A549 (cell line): ENCODE data around the gene KLHL29. TPM values are rescaled to one million over a fixed set of nuclear protein-coding genes. Genes with fewer than 3 reads are reported as not detected.

Source experiments
- ATAC-seq, 2 experiments: fragments of 200-7000 bp in 1 of 2; fragments of >200 bp in 1 of 2; cut with Nextera tagmentation in 1 of 2; cut with Tn5 transposase in 1 of 2; 3 replicates each; pipeline versions ENCODE4 v1.8.0 to v1.9.1; 2018 to 2020; ENCODE audit warnings: mild to moderate bottlenecking in 1 of 2, moderate library complexity in 1 of 2
- CTCF ChIA-PET: fragments of 300-600 bp; sonication (Branson Sonifier 250); formaldehyde crosslinking; extraction: SDS; loops from one replicate; lab custom pipeline; 2021; ENCODE audit warnings: antibody characterized with exemption, inconsistent platforms; lab: Yijun Ruan, JAX
- POLR2A ChIA-PET: fragments of 350-600 bp; formaldehyde crosslinking; extraction: SDS; loops from one replicate; lab custom pipeline; 2021; ENCODE audit warnings: antibody characterized with exemption, inconsistent platforms; lab: Yijun Ruan, JAX
- DNase-seq, 2 experiments: peaks; one replicate each; pipeline versions ENCODE4 v3.0.0 to v3.0.0-alpha.2; 2011 to 2016; ENCODE audit warnings: low read depth in 1 of 2, low spot score in 1 of 2
- FAIRE-seq: peaks from 2 replicates; lab custom pipeline; 2011; peaks lifted over from hg19 to GRCh38; lab: Jason Lieb, UNC
- H3K27ac ChIP-seq, 2 experiments: fragments of >200 bp; sonication (Bioruptor Twin); formaldehyde crosslinking; 3 replicates each; pipeline ENCODE4 v1.5.1; 2016 to 2017
- H3K4me1 ChIP-seq: fragments of >200 bp; sonication (Bioruptor Twin); formaldehyde crosslinking; 3 replicates; pipeline ENCODE4 v1.6.1; 2016
- H3K4me2 ChIP-seq: fragments of >200 bp; sonication (Bioruptor Twin); formaldehyde crosslinking; 3 replicates; pipeline ENCODE4 v1.6.1; 2016
- H3K4me3 ChIP-seq: fragments of >200 bp; sonication (Bioruptor Twin); formaldehyde crosslinking; 3 replicates; pipeline ENCODE4 v1.5.1; 2016
- H3K9me3 ChIP-seq: fragments of >200 bp; sonication (Bioruptor Twin); formaldehyde crosslinking; 3 replicates; pipeline ENCODE4 v1.6.1; 2016
- BHLHE40 ChIP-seq: IDR thresholded peaks from 2 replicates; pipeline ENCODE4 v1.6.1; 2012; ENCODE audit warnings: low read depth, low read length, inconsistent platforms
- CBX2 ChIP-seq: fragments of 200-600 bp; sonication (generic); IDR thresholded peaks from 2 replicates; pipeline ENCODE4 v1.6.1; 2016; ENCODE audit warnings: low read depth, mild to moderate bottlenecking, borderline replicate concordance
- CBX8 ChIP-seq: fragments of 200-600 bp; sonication (generic); IDR thresholded peaks from 2 replicates; pipeline ENCODE4 v1.6.1; 2016
- CHD2 ChIP-seq: fragments of 150-350 bp; IDR thresholded peaks from 2 replicates; pipeline ENCODE4 v1.6.1; 2014; ENCODE audit warnings: low read length; ENCODE audit not compliant: partially characterized antibody
- E2F6 ChIP-seq: IDR thresholded peaks from 2 replicates; pipeline ENCODE4 v1.6.1; 2012; ENCODE audit warnings: low read depth, borderline replicate concordance
- EHMT2 ChIP-seq: fragments of 200-600 bp; sonication (generic); IDR thresholded peaks from 2 replicates; pipeline ENCODE4 v1.6.1; 2016; ENCODE audit warnings: antibody characterized with exemption, low read depth, mild to moderate bottlenecking, moderate library complexity
- ESRRA ChIP-seq: fragments of 150-350 bp; IDR thresholded peaks from 2 replicates; pipeline ENCODE4 v1.6.1; 2014; ENCODE audit warnings: mild to moderate bottlenecking, low read length, borderline replicate concordance
- HDAC2 ChIP-seq: fragments of 200-600 bp; sonication (generic); IDR thresholded peaks from 2 replicates; pipeline ENCODE4 v1.6.1; 2016
- HES2 ChIP-seq: fragments of >200 bp; sonication (Bioruptor Twin); formaldehyde crosslinking; IDR thresholded peaks from 2 replicates; pipeline ENCODE4 v1.6.1; 2016
- HOXA7 ChIP-seq: fragments of 250-450 bp; sonication (Bioruptor Pico); IDR thresholded peaks from 2 replicates; pipeline ENCODE4 v1.5.0; 2020; ENCODE audit warnings: mild to moderate bottlenecking, moderate library complexity
- HOXB5 ChIP-seq: fragments of 250-450 bp; sonication (Bioruptor Pico); IDR thresholded peaks from 2 replicates; pipeline ENCODE4 v1.5.0; 2020; ENCODE audit warnings: mild to moderate bottlenecking, moderate library complexity
- MAX ChIP-seq: IDR thresholded peaks from 2 replicates; pipeline ENCODE4 v1.6.1; 2012
- MAZ ChIP-seq: fragments of 150-350 bp; IDR thresholded peaks from 2 replicates; pipeline ENCODE4 v1.6.1; 2014; ENCODE audit warnings: antibody characterized with exemption, low read depth, low read length, borderline replicate concordance
- MYC ChIP-seq: IDR thresholded peaks from 2 replicates; pipeline ENCODE4 v1.6.1; 2012; ENCODE audit warnings: mild to moderate bottlenecking, inconsistent platforms, low read length, improper control_type of control experiment, borderline replicate concordance
- NFE2L2 ChIP-seq: fragments of 150-350 bp; conservative IDR thresholded peaks from 2 replicates; pipeline ENCODE4 v1.6.1; 2014; ENCODE audit warnings: low read length
- NR3C1 ChIP-seq: fragments of >200 bp; sonication (Bioruptor Twin); formaldehyde crosslinking; IDR thresholded peaks from 3 replicates; pipeline ENCODE4 v1.6.1; 2017
- PHF8 ChIP-seq: fragments of 200-600 bp; sonication (generic); IDR thresholded peaks from 2 replicates; pipeline ENCODE4 v1.6.1; 2016; ENCODE audit warnings: low read depth, mild to moderate bottlenecking, antibody characterized with exemption, moderate library complexity, borderline replicate concordance
- POLR2A ChIP-seq: IDR thresholded peaks from 2 replicates; pipeline ENCODE4 v1.6.1; 2012; ENCODE audit warnings: mild to moderate bottlenecking, low read length
- POLR2AphosphoS2 ChIP-seq: conservative IDR thresholded peaks from 2 replicates; pipeline ENCODE4 v1.6.1; 2012; ENCODE audit warnings: low read length, improper control_type of control experiment, inconsistent platforms
- REST ChIP-seq: fragments of 200-600 bp; sonication (generic); IDR thresholded peaks from 2 replicates; pipeline ENCODE4 v1.6.1; 2016; ENCODE audit warnings: antibody characterized with exemption, mild to moderate bottlenecking, moderate library complexity
- RFX5 ChIP-seq: fragments of 450-650 bp; IDR thresholded peaks from 2 replicates; pipeline ENCODE4 v1.7.1; 2014; ENCODE audit warnings: antibody characterized with exemption, mild to moderate bottlenecking, moderate library complexity
- RNF2 ChIP-seq: fragments of 200-600 bp; sonication (generic); IDR thresholded peaks from 2 replicates; pipeline ENCODE4 v1.6.1; 2016; ENCODE audit warnings: low read depth, mild to moderate bottlenecking, antibody characterized with exemption, moderate library complexity, borderline replicate concordance
- SMC3 ChIP-seq: fragments of >200 bp; sonication (Bioruptor Twin); formaldehyde crosslinking; IDR thresholded peaks from 3 replicates; pipeline ENCODE4 v1.6.1; 2018; ENCODE audit warnings: inconsistent platforms
- SREBF2 ChIP-seq: fragments of 450-650 bp; IDR thresholded peaks from 2 replicates; pipeline ENCODE4 v1.6.1; 2014; ENCODE audit warnings: mild to moderate bottlenecking, moderate library complexity
- TFCP2L1 ChIP-seq: fragments of 250-450 bp; sonication (Bioruptor Pico); IDR thresholded peaks from 2 replicates; pipeline ENCODE4 v1.5.0; 2021; ENCODE audit warnings: mild to moderate bottlenecking
- ZNF302 ChIP-seq: fragments of 250-450 bp; sonication (Bioruptor Pico); IDR thresholded peaks from 2 replicates; pipeline ENCODE4 v1.9.0; 2021; ENCODE audit warnings: inconsistent platforms, mild to moderate bottlenecking, moderate library complexity
- WGBS: methylation state at CpG from one replicate; pipeline ENCODE4 v1.1.6; 2017; ENCODE audit errors: missing lambda C conversion rate; 5-methylcytosine and 5-hydroxymethylcytosine counted together
- polyA plus RNA-seq, 4 experiments: library from polyadenylated mRNA; depleted of rRNA in 3 of 4; stranded (reverse); fragments of >200 nt; fragmentation: RNase III in 1 of 4; extraction: RNeasy Plus Mini Kit Qiagen cat#74134 plus additional on column Dnase treatment in 1 of 4; gene quantifications; 2 replicates in 3 of 4; 3 replicates in 1 of 4; pipeline ENCODE4 v1.2.3, GENCODE V29; 2011 to 2017

KLHL29 gene
- polyA plus RNA-seq, 2 of the 4 experiments (the other 2 are of a cell fraction), result 1.3 to 2.5 TPM

GRCh38 chr2:23640711-23641110 lies 255.7 kb downstream of the KLHL29 start:
- FAIRE-seq, result no peak
- H3K4me2 ChIP-seq, result no peak overlapping the region
- no peak overlapping the region for H3K4me3 ChIP-seq
- WGBS, result 80% methylated on average over 9 of the region's 9 CpGs
- no peak for TF ChIP-seq RFX5
- no peak for TF ChIP-seq CBX2
- TF ChIP-seq HOXA7 (CRISPR knock-in tag), result no peak
- no peak for TF ChIP-seq TFCP2L1 (CRISPR knock-in tag)
- TF ChIP-seq SMC3, result no peak
- TF ChIP-seq HES2, result no peak
- TF ChIP-seq MAX, result no peak
- TF ChIP-seq MYC, result no peak
- no peak for TF ChIP-seq MAZ
- no peak for TF ChIP-seq PHF8
- TF ChIP-seq, all 56 proteins: peak for 0
- ChIA-PET CTCF (interaction anchor here (2.1 kb wide), 1 partner anchor 20 kb away, joined by 5 read pairs; no protein-coding TSS in a partner anchor), POLR2A (no interaction called here)
- Histone ChIP-seq H3K4me1 (no peaks in the 10 kb centered on the region), H3K9me3 (no peaks in the 10 kb centered on the region), H3K27ac (no peak overlapping the region)
- DNase-seq, result no peak
- no peak for ATAC-seq

- Histone ChIP-seq H3K4me3 (no peak overlapping the region), H3K4me1 (no peaks in the 10 kb centered on the region), H3K9me3 (no peaks in the 10 kb centered on the region), H3K27ac (no peak overlapping the region), H3K4me2 (no peak overlapping the region)
- no peak for ATAC-seq
- FAIRE-seq, result no peak
- no peak for TF ChIP-seq HOXB5
- no peak for TF ChIP-seq HOXA7 (CRISPR knock-in tag)
- TF ChIP-seq EHMT2, result no peak
- TF ChIP-seq CHD2, result no peak
- TF ChIP-seq E2F6, result no peak
- TF ChIP-seq ESRRA, result no peak
- TF ChIP-seq POLR2AphosphoS2, result no peak
- TF ChIP-seq CBX8, result no peak
- TF ChIP-seq RNF2, result no peak
- TF ChIP-seq ZNF302 (CRISPR knock-in tag), result no peak
- no peak for TF ChIP-seq HDAC2
- no peak for TF ChIP-seq NFE2L2
- no peak for TF ChIP-seq POLR2A
- no peak for TF ChIP-seq SREBF2
- TF ChIP-seq NR3C1, result no peak
- no peak for TF ChIP-seq BHLHE40
- no peak for TF ChIP-seq REST
- no peak for TF ChIP-seq PHF8
- TF ChIP-seq MAX, result no peak
- DNase-seq, result no peak
- ChIA-PET CTCF (no interaction called here), POLR2A (no interaction called here)
- 92% methylated on average over 14 of the region's 24 CpGs for WGBS
Observed at GRCh38 chr2:23642516-23642915, 257.5 kb downstream of the KLHL29 start.
